Dermis lymphatic vessel endothelial cell (primary cell): Measurements from ENCODE around the gene MMP1. TPM values are rescaled to one million over a fixed set of nuclear protein-coding genes. Genes with fewer than 3 reads are reported as not detected.

ENCODE experiments used
- total RNA-seq: library from RNA; depleted of rRNA; stranded (reverse); fragments of >200 nt; gene quantifications from 2 replicates; pipeline ENCODE4 v1.2.1, GENCODE V29; 2014

Gene MMP1
- total RNA-seq, result 0.52 and 48.7 TPM in 2 replicates

DNA sequence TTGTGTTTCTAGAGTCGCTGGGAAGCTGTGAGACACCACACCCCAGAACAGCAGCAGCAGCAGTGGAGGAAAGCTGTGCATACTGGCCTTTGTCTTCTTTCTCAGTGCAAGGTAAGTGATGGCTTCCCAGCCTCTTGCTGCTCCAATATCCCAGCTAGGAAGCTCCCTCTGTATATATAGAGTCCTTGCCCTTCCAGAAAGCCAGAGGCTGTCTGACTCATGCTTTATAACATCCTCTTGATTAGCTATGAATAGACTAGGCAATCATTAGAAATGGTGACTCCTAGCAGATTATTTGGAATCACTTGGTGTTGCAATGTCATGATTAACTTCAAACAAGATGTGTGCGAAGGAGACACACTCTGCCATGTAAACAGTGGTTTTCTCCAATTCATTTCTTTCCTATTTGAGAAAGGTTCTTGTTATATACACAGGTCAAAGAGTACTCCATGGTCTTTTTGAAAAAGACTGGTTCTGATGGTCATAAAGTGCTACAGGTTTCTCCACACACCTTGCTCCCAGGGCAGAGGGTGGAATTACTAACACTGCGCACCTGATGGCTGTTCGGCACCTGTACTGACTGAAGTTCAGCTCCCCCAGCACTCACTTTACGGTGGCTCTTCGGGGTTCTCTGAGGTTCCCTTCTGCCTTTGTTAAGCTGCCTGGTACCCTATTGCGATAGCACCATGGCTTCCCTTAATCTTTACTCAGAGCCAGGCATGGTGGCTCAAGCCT, at the start of gene MMP1:
MMP1 (minus strand) TSS at position 149 of the 735 bp plus-strand sequence; CDS start at position 81, 68 bp downstream.

DNA sequence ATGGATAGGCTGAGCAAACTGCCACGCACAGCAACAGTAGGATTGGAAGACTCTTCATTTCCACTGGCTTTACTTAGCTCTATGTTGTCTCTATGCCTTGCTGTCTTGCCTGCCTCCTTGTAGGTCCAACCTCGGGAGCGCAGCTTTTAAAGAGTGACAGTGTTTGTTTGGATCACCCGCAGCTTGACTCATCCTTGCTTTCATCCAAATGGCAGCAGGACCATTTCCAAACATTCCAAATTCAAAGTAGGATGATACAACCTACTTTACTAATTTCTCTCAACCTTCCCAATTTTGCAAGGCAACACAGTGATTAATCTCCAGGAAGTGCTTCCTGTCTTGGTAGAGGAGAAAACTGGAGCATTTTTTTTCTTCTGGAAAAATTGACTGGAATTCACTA, 45.5 kb upstream of the MMP1 start, which contains the start of gene MMP3:
MMP3 (minus strand) TSS at position 121 of the 400 bp plus-strand sequence; CDS start at position 58, 63 bp downstream.

DNA sequence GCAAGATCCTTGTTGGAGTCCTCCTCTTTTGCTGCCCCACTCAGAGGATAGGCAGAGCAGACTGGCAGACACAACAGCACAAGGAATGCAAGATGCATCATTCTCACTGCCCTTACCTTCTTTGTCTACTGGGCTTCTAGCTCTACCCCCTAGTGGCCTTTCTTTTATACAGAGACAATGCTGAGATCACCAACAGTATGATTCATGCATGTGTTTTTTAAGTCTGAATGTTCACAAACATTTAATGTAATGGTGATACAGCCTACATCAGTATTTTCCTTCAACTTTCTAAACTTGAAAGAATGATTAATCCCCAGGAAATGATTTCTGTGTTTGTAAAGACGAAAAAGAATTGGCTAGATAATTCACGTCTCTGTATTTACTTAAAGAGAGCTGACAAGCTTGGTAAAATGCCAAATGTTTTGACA, 17.5 kb downstream of the MMP1 start, which contains the start of gene MMP10:
MMP10 (minus strand) TSS at position 138 of the 428 bp plus-strand sequence; CDS start at position 101, 37 bp downstream.

Other genes with a start within 250 kb of the MMP1 start
- gene MMP20, start 172.8 kb downstream of the MMP1 start, total RNA-seq, result not detected in 2 replicates
- gene MMP27, start 92.4 kb downstream of the MMP1 start, total RNA-seq, result not detected in 2 replicates
- gene MMP8, start 73.2 kb downstream of the MMP1 start, total RNA-seq, result not detected in 2 replicates
- 0.95 and 1.2 TPM in 2 replicates for gene MMP10, start 17.5 kb downstream of the MMP1 start, total RNA-seq
- gene MMP3, start 45.4 kb upstream of the MMP1 start, total RNA-seq, result not detected in 2 replicates
- gene MMP12, start 76.8 kb upstream of the MMP1 start, total RNA-seq, result not detected in 2 replicates
- gene MMP13, start 157.6 kb upstream of the MMP1 start, total RNA-seq, result not detected in 2 replicates